GM18517 (cell line): ENCODE measurements around the gene MLLT3.

ENCODE experiments used
- ATAC-seq: cut with Tn5 transposase; IDR thresholded peaks from one replicate; pipeline ENCODE4 v1.9.1; 2021; ENCODE audit warnings: mild to moderate bottlenecking, moderate library complexity; ENCODE audit not compliant: unreplicated experiment

Gene MLLT3

DNA sequence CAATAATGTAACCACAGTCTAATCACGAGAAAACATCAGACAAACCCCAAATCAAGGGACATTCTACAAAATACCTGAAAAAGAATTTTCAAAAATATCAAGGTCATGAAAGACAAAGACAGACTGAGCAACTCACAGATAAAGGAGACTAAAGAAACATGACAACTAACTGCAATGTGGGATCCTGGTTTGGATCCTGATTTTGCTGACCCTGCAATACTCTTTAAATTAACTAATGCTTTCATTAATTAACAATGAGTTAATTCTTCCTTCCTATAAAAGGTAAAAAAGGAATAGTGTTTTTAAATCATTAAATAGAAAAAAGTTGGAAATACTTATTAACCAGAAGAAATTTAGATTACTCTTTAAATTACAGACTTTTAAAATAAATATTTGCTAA, 103.6 kb downstream of the MLLT3 start:
- ATAC-seq = no peak

DNA sequence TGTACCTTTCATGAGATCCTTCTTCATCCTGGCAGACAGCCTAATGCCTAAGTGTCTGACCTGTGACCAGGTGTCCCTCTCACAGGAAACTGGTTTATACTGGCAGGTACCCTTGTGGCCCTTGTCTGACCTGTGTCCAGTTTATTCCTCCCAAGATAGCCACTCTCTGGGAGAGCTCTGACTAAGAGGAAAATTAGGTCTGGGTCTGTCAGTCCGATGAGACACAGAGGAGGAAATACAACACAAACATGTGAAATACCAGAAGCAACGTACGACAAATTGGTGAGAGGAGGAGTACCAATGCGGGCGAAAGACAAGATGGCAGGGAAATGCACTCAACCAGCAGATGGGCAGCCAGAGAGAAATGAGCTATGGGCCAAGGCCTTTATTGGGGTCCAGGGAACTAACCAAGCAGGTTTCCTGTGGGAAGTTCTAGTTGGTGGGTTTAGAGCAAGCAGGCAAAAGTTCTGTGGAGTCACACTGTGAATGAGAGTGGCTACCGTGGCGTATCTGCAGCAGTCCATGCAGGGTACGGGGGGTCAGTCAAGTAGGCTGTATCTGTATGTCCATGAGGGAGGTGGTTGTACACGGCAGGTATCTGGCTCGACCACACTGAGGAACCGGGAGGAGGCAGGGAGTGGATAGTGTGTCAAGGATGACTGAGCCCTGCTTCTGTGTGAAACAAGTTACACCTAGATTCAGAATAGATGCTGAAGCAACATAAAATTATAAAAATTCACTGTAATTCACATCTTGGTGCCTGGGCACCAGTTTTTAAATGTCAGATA, 109.0 kb downstream of the MLLT3 start:
- ATAC-seq = no peak

DNA sequence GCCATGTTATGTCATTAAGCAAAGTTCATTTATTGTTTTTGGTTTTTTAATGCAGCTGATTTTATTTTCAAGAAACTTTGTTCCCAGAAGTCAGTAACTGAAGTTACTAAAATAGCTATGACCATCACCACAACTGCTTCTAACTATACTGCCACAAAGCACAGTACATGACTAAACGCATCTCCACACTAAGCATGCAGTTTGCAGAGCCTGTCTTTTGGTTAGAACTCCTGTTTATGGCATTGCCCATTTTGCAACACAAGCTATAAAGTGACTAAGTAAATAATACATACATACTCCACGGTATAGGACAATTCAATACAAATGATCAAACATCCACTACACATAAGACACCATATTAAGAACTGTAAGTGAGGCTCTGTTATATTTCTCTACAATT, 109.7 kb downstream of the MLLT3 start:
- ATAC-seq = no peak

DNA sequence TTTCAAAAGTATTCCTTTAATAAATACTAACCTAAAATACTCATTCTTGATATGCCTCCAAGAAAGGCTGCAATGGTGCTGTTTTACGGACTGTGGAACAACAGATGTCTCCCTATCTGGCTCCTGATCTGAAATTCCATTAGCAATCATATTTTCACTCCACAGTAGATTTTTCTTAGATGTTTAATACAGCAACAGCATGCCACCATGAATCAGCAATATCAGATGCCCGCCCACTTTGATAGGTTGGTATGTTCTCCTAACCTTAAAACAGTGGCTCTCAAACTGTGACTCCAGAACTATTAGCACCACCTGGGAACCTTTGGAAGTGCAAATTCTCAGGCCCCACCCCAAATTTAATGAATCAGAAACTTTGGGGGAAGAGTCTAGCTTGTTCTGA, 110.2 kb downstream of the MLLT3 start:
- no peak for ATAC-seq

DNA sequence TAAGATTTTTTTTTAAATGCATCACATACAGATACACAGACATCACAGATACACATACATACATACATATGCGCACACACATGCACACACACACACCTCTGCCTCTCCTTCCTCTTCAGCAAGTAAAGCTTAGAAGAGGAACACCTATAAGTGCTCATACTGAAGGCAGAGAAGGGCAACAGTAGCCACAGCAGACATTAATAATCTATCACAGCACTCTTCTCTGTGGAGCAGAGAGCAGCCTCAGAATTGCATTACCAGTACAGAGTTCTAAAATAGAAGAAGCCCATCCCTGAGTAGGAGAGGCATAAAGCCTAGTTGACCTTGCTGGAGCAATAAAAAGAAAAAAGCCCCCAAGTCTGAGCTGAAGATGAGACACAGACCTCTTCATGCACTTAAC, 110.6 kb downstream of the MLLT3 start:
- no peak for ATAC-seq

DNA sequence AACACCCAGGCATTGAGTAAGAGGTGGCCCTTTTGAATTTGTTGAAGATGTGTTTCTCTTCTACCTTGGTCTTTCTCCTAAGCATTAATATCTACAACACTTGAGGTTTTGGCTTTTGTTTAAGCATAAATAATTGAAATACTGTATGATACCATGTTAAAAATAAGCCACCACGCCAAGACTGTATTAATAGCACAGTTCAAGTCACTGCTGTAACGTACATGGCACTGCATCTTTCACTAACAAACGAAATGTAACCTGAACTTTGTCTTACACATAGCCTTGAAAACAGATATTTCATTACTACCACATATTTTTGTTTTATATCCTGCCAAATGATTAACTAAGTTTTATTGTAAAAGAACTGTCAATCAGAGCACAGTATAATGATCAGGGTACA, 112.8 kb downstream of the MLLT3 start:
- no peak for ATAC-seq

DNA sequence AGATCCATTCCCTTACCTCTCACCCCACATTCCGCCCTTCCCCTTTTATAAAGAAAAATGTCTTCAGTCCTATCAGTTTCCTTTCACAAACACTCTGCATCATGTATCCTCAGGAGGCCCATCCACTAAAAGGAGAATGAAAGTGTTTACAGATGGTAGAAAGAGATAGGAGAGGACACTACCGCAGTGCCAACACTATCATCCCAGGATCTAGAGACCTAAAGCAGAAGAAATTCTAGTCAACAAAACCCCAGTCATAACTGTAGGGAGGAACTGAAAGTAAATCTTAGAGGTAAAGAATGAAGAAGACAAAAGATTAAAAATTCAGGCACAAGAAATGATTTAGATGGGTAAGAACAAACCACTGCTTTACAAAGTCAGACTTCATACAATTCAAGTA, 114.1 kb downstream of the MLLT3 start:
- ATAC-seq = no peak

DNA sequence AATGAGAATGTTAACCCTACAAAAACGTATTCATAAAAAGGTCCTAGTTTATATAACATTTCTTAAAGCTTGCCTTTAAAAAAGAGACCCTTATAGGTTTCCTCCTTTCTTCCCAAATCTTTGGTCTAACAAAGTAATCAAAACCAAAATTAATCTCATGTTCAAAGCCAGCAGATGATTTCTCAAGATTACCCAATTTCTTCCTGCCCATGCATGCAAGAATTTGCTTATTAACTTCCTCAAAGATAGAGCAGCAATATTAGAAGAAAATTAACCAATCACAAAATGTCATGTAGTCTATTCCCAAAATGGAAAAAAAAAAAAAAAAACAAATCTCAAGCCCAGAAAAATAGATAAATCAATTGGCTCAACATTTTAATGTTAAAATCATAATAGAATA, 114.9 kb downstream of the MLLT3 start:
- ATAC-seq = no peak

DNA sequence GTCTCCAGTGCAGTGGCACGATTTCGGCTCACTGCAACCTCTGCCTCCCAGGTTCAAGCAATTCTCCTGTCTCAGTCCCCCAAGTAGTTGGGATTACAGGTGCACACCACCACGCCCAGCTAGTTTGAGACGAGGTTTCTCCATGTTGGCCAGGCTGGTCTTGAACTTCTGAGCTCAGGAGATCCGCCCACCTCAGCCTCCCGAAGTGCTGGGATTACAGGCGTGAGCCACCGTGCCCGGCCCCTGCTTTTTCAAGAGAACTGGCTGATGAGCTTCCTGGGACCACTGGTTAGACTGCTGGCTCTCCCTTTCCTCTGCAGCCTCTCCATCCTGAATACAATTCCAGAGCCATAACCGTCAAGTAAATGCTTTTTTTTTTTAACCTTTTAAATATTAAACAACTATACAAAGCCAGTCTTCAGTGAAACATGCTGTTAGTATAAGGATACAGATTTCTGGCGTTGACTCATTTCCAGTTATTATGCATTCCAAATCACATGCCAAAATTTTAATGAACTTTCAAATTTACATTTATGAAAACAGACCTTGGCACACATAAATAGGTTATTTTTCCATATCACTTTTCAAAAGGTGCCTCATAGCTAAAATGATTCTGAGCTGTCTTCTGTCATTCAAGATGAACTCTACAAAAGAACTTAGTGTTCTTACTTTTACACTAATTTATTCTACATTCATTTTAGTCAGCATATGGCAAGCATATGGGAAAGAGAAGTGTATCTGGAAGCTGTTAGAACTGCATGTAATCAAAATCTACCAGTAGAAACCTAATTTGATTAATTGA, 116.0 kb downstream of the MLLT3 start:
- ATAC-seq = no peak

DNA sequence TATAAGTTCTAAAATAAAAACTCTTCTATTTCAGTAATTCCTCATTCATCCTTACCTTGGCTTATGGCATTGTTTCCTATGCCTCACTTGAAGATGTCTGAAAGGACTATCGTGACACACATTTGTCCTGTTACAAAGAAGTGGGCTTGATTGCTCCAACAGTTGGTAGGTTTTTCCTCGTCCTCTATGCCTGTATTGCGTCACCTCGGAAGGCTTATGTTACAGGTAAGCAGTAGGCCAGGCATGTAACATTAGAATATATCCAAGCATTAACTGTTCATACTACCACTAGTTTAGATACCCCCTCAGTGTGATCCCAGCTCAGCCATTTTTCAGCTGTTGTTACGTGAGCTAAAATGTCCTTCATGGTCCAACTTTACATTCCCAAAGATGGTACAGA, 116.7 kb downstream of the MLLT3 start:
- no peak for ATAC-seq

DNA sequence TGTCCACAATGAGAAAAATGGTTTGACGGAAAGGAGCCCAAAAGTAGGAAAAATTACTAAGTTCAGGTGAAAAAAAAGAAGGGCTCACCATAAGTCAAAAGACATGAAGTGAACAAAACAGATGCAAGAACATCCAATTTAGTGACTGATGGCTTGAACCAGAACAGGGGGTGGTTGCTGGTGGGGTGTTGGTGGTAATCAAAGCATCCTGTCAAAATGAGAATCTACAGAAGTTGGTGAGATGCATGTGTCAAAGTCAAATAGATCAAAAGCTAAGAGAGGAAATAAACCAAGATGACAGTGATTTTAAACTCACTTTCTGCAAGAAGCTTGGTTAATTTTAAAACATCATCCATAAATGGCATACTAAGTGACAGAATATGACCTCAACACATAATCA, 117.4 kb downstream of the MLLT3 start:
- ATAC-seq = no peak

DNA sequence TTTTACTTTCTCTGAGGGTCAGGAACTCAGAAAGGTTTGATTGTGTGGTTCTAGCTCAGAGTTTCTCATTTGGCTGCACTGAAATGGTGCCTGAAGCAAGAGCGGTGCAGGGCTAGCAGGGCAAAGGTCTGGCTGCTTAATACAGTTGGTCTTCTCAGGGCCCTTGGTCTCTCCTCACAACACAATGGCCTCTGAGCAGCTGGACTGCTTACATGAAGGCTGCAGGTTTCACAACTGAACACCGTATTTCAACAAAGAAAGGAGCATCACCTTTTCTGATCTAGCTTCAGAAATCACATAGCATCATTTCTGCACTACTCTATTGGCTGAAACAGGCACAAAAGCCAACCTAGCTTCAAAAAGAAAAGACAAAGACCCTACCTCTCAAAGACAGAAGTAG, 122.2 kb downstream of the MLLT3 start:
- no peak for ATAC-seq

DNA sequence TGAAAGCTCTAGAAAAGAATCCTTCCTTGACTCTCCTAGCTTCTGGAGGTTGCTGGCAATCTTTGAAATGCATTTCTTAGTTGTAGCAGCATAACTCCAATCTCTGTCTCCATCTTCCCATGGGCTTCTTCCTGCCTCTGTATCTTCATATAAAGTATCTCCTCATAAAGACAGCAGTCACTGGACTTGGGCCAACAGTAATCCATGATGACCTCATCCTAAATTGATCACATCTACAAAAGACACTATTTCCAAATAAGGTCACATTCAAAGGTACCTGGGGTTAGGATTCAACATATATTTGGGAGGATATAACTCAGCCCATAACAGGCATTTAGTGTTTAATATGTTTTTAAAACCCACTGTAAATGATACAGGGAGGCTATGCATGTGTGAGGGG, 123.3 kb downstream of the MLLT3 start:
- no peak for ATAC-seq

DNA sequence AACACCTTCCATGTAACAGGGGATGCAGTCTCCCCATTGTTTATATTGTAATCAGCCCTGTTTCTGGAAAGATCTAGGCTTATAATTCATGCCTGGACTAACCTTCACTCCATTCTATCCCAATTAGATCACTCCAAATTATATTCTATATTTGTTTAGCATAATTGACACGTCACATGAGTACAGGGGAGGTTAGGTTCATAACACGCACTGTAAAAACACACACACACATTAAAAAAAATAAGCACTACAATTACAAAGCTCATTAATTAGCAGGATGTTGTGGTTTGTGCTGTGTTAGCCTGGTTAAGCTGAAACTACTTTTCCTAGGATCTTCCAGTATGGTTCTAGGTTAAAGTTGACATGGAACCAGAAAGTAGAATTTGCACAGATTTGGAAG, 126.0 kb downstream of the MLLT3 start:
- ATAC-seq = no peak

DNA sequence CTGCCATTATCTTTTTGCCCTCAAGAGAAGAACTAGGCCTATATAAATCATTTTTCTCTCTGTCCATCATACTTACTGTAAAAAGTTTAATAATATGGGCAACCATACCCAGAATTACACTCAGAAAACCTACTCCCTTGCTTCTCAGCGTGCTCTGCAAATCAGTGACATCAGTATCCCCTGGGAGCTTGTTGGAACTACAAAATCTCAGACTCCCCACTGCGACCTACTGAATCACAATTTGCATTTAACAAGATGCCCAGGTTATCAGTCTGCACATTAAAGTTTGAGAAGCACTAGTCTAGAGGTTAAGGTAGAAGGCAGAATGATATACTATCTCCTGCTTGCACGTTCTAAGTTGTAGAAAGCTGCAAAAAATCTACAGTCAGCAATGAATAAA, 127.2 kb downstream of the MLLT3 start:
- ATAC-seq = no peak

DNA sequence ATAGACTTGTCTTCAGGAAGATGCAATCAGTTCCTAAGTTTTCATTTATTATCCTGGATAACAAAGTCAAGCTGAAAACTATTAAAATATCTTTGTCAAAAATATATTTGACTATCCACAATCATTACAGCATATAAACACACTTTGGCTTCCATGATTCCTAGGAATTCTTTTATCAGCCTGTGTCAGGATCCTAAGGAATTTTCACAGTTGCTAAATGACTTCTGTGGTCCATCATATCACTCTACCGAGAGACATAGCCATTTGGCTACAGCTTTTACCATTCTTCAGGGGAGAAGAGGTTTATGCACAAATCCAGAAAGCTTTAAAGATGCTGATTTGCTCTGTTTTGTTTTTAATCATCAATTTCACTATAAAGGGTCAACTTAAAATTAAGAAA, 128.3 kb downstream of the MLLT3 start:
- no peak for ATAC-seq

DNA sequence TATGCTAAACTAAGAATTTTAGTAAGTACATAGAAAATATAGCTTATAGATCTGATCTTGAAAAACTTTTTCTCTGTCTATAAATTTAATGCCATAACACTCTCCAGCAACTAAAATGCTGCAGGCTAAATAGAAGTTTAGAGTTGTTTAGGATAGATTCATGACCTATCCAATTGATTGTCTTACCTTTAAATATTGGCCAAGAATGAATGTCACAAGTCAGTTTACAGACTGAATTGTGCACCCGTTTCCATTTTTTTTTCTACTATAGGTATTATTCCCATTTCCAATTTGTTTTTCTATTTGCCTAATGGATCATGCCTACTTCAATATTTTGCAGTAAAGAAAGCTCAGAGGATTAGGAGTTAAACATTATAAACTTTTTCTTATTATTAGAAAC, 129.5 kb downstream of the MLLT3 start:
- no peak for ATAC-seq

DNA sequence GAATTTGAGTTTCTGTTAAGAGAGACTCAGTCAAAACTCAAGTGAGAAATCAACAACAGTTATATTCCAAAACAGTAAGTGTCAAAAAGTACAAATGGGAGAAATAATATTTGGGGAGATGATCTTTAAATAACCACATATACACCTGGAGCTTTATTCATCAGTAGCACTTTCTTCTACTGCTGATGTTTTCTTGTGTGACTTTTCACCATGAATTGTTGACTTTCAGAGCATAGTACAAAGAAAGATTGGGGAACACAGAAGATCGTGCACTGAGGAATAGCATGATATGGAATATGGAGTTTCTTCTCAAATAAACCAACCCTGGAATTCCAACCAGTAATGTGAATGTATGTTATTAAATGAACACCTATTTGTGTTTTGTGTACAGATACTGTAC, 130.7 kb downstream of the MLLT3 start:
- ATAC-seq = no peak

DNA sequence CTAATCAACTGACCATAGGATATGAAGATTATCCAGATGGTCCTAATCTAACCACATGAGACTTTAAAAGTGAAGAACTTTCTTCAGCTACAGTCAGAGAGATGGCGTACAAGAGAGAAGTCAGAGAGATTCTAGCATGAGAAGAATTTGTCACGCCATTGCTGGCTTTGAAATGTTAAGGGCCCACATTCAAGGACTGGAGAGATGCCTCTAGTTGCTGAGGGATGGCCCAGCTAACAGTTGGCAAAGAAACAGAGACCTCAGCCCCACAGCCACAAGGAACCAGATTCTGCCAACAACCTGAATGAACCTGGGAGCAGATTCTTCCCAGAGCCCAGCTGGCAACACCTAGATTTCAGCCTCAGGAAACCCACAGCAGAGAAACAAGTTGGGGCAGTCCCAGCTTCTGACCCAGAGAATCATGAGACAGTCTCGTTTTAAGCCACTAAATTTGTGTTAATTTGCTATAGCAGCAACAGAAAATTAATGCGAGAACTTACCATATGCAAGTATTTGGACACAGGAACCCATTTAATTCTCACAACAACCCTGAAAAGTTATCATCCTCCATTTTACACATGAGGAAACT, 132.0 kb downstream of the MLLT3 start:
- ATAC-seq = no peak

DNA sequence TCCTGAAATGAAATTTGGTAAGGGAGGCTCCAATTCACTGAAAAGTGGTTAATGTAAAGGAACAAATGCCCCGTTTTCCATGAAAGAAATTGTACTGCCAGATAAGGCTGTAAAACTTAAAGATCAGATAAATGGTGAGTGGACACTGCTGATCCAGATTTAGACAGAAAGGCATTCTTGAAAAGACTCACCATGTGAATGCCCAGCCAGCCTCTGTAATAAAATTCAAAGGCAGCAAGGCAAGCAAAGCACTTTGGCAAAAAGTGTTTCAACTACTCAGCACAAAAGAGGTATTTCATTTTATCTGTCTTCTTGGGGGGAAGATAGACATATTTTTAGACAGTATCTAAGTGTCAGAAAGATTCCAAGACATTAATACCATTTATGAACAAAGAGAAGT, 133.6 kb downstream of the MLLT3 start:
- ATAC-seq = no peak

DNA sequence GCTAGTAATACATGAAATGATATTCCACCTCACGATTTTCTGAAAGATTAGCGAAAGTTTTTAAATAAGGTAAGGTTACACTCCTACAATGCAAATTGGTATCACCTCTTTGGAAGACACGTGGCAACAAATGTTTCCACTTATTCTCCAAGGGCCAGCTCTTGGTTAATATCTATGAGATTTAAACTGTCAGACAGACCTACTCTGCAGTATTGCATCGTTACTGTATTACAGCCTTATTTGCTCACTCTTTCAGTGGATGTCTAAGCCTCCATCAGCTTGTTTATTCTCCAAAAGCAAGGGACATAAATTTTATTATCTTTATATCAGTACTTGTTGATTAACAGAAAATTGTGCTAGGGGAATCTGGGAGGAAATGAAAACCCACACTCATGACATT, 135.7 kb downstream of the MLLT3 start:
- ATAC-seq = no peak

DNA sequence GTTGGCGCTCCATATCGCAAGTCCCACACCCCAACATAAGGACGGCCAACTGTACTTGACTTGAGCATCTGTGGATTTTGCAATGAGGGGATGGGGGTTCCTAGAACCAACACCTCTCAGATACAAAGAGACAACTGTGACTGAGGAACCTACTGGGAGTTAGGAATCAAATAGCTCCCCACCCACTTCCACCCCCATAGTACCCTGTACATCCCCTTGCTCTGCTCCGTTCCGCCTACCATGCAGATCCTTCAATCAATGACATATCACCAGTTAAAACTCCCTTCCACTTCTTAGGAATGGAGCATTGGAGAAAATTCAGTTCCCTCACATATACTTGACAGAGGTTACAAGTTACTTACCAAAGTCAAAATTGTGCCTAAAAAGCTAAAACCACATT, 140.9 kb downstream of the MLLT3 start:
- ATAC-seq = no peak
